ENCODE results near the gene MORN1. TPM values are rescaled to one million over a fixed set of nuclear protein-coding genes. Genes with fewer than 3 reads are reported as not detected.

Gene MORN1
- total and polyA plus RNA-seq, 9 of the 15 experiments (the other 6 are each of a cell fraction or from before 2014, with no cell fraction given) = 0.24 to 9.3 (median 4.2) TPM

DNA sequence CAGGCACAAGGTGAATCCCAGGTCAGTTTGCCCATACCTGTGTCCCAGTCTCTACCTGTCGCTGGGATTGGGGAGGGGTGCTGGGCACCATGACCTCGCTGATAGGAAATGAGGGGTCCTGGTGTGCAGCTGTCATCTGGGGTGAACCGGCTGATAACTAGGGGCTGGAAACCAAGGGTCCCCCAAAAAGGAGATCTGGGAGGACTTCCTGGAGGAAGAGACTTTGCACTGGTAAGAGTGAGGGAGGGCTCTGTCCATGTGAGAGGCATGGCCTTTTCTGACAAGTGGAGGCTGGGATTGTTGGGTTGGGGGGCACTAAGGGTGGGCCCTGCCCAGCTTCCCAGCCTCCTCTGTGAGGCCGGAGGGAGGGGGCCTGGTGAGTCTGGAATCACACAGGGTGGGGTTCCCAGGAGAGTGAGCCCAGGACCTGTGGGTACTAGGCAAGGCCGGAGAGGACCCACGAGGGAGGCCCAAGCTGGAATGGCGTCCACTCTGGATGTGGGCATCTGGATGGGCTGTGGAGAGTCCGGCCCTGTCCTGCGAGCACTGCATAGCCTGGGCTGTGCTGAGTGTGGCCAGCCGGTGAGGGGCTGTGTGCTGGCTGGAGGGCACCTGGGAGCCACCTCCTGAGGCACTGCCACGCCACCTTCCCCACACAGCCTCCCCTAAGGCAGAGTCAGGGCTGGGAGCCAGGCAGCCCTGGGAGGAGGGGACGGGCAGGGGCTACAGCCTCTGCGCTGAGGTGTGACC lies 25.9 kb upstream of the MORN1 start:
- peaks cover 15 to 62% of the 10 kb centered on the region in 2 experiments for H3K4me1 ChIP-seq (replicated peaks in 1 of 2; ENCODE audit: control insufficient read depth in 2 of 2, insufficient read depth in 2 of 2, low read length in 2 of 2)
- peaks cover 15 to 21% of the 10 kb centered on the region in 2 experiments; a peak in 4 of 5 replicates for H3K27me3 ChIP-seq (ENCODE audit: control insufficient read depth in 2 of 2, insufficient read depth in 2 of 2, low read length in 2 of 2)
- H3K27ac ChIP-seq (ENCODE audit: extremely low read depth, low read depth, low read length) = no peak overlapping the region
- no peak for DNase-seq (ENCODE audit: extremely low read depth in 1 of 4, low spot score in 3 of 4)
- intact Hi-C loops (cut with micrococcal nuclease) = loop anchor here (10.0 kb wide), 2 partner anchors 228 to 1008 kb away; no protein-coding TSS in a partner anchor
- TF ChIP-seq ZNF561 (CRISPR knock-in tag; conservative IDR thresholded peaks at IDR 0.05) (no peak), ZFP36 (IDR thresholded peaks at IDR 0.05; ENCODE audit: low read depth, low read length, partially characterized antibody) (peak; percentile 97), NONO (IDR thresholded peaks at IDR 0.05; ENCODE audit: low read depth in 2 of 2, low read length in 1 of 2) (no peak), ZNF436 (CRISPR knock-in tag; IDR thresholded peaks at IDR 0.05) (peak; percentile 57; the same call in 1 of the 2 replicates), KDM5B (IDR thresholded peaks at IDR 0.05; ENCODE audit: insufficient replicate concordance, low read depth, low read length) (peak; percentile 32), POLR2G (IDR thresholded peaks at IDR 0.05; ENCODE audit: low read depth, low read length) (peak; percentile 44; the same call in 1 of the 2 replicates), ZKSCAN8 (CRISPR knock-in tag; IDR thresholded peaks at IDR 0.05) (no peak)
- POLR2A ChIA-PET = interaction anchor here (0.9 to 1.5 kb wide), 3 partner anchors 10 to 218 kb away, joined by 3 to 4 read pairs (median 3); no protein-coding TSS in a partner anchor
- no peak for ATAC-seq
- CTCF ChIA-PET (ENCODE audit: low intra/inter-chr PET ratio) = interaction anchor here (1.7 kb wide), 1 partner anchor 370 kb away, joined by 5 read pairs; no protein-coding TSS in a partner anchor
- no peak overlapping the region for H2AFZ ChIP-seq (ENCODE audit: low read depth, low read length)
- peak overlapping the region in 1 of 2 experiments; percentile 55; a peak in 2 of 4 replicates for H3K9ac ChIP-seq (ENCODE audit: insufficient read depth in 1 of 2, low read depth in 2 of 2, low read length in 2 of 2)
- H3K79me2 ChIP-seq (ENCODE audit: control insufficient read depth, insufficient read depth, low read length) = peaks cover 12% of the 10 kb centered on the region; the same call in 2 of the 3 replicates
- no peaks in the 10 kb centered on the region for H3K36me3 ChIP-seq (ENCODE audit: control insufficient read depth, insufficient read depth, low read length)
- H3K4me3 ChIP-seq = no peak overlapping the region
- no TSS peak for BruUV-seq (replicated peaks)
- no peak for FAIRE-seq
- in situ Hi-C loops (cut with MboI) = loop anchor here (10.0 kb wide), 1 partner anchor 218 kb away; the partner anchor contains the start of gene MMEL1
- no peaks in the 10 kb centered on the region for H3K9me3 ChIP-seq (replicated peaks; ENCODE audit: control insufficient read depth, insufficient read depth, low read depth, low read length)
- 17% methylated on average over 12 of the region's 13 CpGs for WGBS (ENCODE audit: insufficient coverage, low coverage, missing lambda C conversion rate)
- peaks cover 8% of the 10 kb centered on the region for H4K20me1 ChIP-seq (replicated peaks; ENCODE audit: control insufficient read depth, insufficient read depth, low read length)
- no peaks in the 10 kb centered on the region for H3K9me1 ChIP-seq (ENCODE audit: control insufficient read depth, insufficient read depth, low read length)
- H3K4me2 ChIP-seq (ENCODE audit: insufficient read depth, low read length) = no peak overlapping the region

Data from K562 (cell line).